SK-N-SH treated with all-trans-retinoic acid at 6 μM for 48 hours (cell line): ENCODE measurements around the gene PAPPA2.

Experiments
- ARNTL ChIP-seq: fragments of 450-650 bp; formaldehyde crosslinking; IDR thresholded peaks from 2 replicates; pipeline ENCODE4 v1.5.0; 2020; ENCODE audit warnings: low read depth, mild to moderate bottlenecking, moderate library complexity, borderline replicate concordance
- BACH2 ChIP-seq: fragments of 250-450 bp; sonication (Bioruptor Pico); IDR thresholded peaks from 2 replicates; pipeline ENCODE4 v1.9.0; 2021; ENCODE audit warnings: mild to moderate bottlenecking, borderline replicate concordance
- CSDC2 ChIP-seq: fragments of 250-450 bp; sonication (Bioruptor Pico); IDR thresholded peaks from 2 replicates; pipeline ENCODE4 v1.5.0; 2020; ENCODE audit warnings: mild to moderate bottlenecking, moderate library complexity
- ISL1 ChIP-seq: fragments of 250-450 bp; sonication (Bioruptor Pico); IDR thresholded peaks from 2 replicates; pipeline ENCODE4 v2.1.2; 2022; ENCODE audit warnings: mild to moderate bottlenecking, moderate library complexity
- PATZ1 ChIP-seq: fragments of 250-450 bp; sonication (Bioruptor Pico); IDR thresholded peaks from 2 replicates; pipeline ENCODE4 v1.8.0; 2020; ENCODE audit warnings: mild to moderate bottlenecking, moderate library complexity, borderline replicate concordance
- RARB ChIP-seq: fragments of 250-450 bp; sonication (Bioruptor Pico); IDR thresholded peaks from 2 replicates; pipeline ENCODE4 v1.8.0; 2021; ENCODE audit warnings: mild to moderate bottlenecking, moderate library complexity
- ZFP3 ChIP-seq: fragments of 250-450 bp; sonication (Bioruptor Pico); IDR thresholded peaks from 2 replicates; pipeline ENCODE4 v1.5.0; 2020; ENCODE audit warnings: mild to moderate bottlenecking, moderate library complexity
- ZFP30 ChIP-seq: fragments of 450-650 bp; formaldehyde crosslinking; IDR thresholded peaks from 2 replicates; pipeline ENCODE4 v1.5.0; 2022; ENCODE audit warnings: mild to moderate bottlenecking, moderate library complexity

GRCh38 chr1:176533020-176533419, 70.0 kb downstream of the PAPPA2 start:
- no peak for TF ChIP-seq PATZ1
- no peak for TF ChIP-seq CSDC2 (CRISPR knock-in tag)
- TF ChIP-seq ISL1 (CRISPR knock-in tag) = no peak
- TF ChIP-seq ZFP30 (CRISPR knock-in tag) = no peak
- no peak for TF ChIP-seq ARNTL (CRISPR knock-in tag)
- no peak for TF ChIP-seq RARB
- no peak for TF ChIP-seq BACH2
- no peak for TF ChIP-seq ZFP3 (CRISPR knock-in tag)
